Stimulated activated memory B cell treated with anti-CD40 and anti-IgM and Interleukin-4, amounts not matched to agents 10 μg/mL and 1 μg/mL and 100 μg/mL, for 72 hours (primary cell): ENCODE results near the gene SBF2.

ENCODE experiments used
- ATAC-seq: fragments of 150-1000 bp; cut with Tn5 transposase; 2 replicates; pipeline ENCODE4 v1.10.0; 2021
- H3K27ac Mint-ChIP-seq: one replicate; pipeline ENCODE4 v1.8.0; 2022; ENCODE audit warnings: mild to moderate bottlenecking, mixed read lengths
- H3K27me3 Mint-ChIP-seq: one replicate; pipeline ENCODE4 v1.8.0; 2022; ENCODE audit warnings: mixed read lengths
- H3K36me3 Mint-ChIP-seq: one replicate; pipeline ENCODE4 v1.8.0; 2022; ENCODE audit warnings: mixed read lengths
- H3K4me1 Mint-ChIP-seq: one replicate; pipeline ENCODE4 v1.8.0; 2022; ENCODE audit warnings: mixed read lengths
- H3K4me3 Mint-ChIP-seq: one replicate; pipeline ENCODE4 v1.8.0; 2022; ENCODE audit warnings: mild to moderate bottlenecking, moderate library complexity, mixed read lengths
- H3K9me3 Mint-ChIP-seq: one replicate; pipeline ENCODE4 v1.8.0; 2022; ENCODE audit warnings: mixed read lengths

SBF2 gene

DNA sequence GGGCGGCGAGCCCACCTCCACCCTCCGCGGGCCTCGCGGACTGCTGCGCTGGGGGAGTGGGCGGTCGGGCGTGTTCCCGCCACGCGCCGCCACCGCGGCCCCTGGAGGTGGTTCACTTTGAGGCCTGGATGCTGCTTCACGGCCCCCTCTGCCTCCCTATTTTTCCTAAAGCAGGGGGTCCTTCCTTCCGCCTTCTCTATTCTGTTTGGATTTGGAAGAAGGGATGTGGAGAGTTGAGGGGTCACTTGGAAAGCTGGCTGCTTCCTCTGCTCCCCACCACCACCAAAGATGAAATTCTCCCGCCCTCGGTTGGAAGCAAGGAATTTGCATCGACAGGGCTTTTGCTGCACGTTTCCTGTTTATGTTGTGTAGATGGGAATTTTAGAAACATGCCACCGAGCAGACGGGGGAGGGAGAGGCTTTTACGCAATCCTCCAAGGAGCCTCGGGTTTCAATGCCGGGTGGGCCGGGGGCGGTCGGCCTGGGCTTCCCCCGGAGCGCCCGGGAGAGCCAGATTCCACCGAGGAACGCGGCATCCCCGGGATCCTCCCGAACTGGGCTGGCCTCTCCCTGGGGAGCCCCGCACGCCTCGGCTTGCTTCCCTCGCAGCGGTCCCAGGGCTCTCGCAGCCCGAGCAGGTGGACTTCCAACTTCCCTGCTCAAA, 403 bp upstream of the SBF2 start:
- Mint-ChIP-seq H3K27ac (no peak overlapping the region), H3K9me3 (no peaks in the 10 kb centered on the region), H3K4me1 (peaks cover 45% of the 10 kb centered on the region), H3K4me3 (peak overlapping the region; percentile 75), H3K36me3 (peaks cover 7% of the 10 kb centered on the region), H3K27me3 (peaks cover 25% of the 10 kb centered on the region)
- no peak for ATAC-seq

DNA sequence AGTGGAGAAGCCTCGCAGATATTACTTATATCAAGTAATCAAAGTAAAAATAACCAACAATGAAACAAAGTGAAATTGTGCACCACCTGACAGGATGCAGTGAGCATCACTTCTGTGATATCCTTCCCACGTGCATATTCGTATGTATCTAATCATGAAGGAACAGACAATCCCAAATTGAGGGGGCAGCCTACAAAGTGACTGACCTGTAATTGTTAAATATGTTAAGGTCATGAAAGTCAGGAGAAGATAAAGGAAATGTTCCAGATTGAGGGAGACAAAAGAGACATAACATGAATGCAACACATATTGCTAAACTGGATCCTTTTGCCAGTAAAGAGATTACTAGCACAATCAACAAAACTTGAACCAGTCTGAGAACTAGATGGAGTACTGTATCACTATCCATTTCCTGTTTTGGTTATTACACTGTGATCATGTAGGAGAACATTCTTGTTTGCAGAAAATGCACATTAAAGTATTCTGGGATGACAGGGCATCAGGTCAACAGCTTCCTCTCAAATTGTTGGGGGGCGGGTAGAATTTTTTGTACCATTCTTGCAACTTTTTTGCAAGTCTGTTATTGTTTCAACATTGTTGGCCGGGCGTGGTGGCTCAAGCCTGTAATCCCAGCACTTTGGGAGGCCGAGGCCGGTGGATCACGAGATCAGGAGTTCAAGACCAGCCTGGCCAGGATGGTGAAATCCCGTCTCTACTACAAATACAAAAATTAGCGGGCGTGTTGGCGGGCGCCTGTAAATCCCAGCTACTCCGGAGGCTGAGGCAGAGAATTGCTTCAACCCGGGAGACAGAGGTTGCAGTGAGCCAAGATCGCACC, 2.0 kb downstream of the SBF2 start:
- Mint-ChIP-seq H3K4me3 (no peak overlapping the region), H3K4me1 (peaks cover 28% of the 10 kb centered on the region), H3K36me3 (peaks cover 7% of the 10 kb centered on the region), H3K9me3 (no peaks in the 10 kb centered on the region), H3K27me3 (peaks cover 30% of the 10 kb centered on the region), H3K27ac (no peak overlapping the region)
- no peak for ATAC-seq

- no peaks in the 10 kb centered on the region for H3K9me3 Mint-ChIP-seq
Observed at GRCh38 chr11:10289765-10290380, 4.1 kb downstream of the SBF2 start.

DNA sequence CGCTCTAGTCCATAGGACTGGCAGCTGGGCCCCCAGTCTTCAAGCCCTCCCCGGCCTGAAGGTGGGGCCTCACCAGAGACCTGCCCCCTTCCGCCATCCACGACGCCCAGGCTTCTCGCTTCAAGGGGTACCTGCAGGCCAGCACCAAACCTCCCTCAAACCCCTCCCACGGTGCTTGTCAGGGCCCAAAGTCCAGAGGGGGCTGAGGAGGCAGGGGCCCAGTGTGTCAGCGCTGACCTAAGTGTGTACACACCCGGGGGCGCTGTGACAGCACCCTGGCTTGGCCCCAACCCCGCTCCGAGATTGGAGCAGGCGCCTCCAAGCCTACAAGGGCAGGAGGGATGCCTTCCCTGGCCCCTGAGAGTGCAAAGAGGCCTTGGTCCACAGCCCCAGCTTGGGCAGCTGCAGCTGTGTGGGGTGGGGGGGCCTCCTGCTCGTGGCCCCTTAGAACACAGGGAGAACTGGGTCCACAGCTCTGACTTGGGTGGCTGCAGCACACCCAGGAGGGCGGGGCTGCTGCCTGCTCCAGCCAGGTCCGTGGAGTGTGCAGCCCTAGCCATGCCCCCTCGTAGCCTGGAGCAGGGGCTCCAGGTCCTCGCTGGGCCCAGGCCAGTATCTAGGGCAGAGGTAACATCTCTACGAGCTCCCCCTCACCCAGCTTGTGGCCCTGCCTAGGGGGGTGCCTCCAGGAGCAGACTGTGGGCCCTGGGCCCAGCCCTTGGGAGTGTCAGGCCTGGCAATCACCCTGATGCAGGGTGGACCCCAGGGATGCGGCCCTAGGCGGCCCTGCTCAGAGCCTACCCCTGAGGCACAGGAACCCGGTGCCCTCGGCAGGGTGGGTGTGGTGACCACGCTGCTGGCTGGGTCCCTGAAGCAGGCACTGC, 4.9 kb downstream of the SBF2 start:
- Mint-ChIP-seq H3K9me3 (no peaks in the 10 kb centered on the region), H3K4me1 (peaks cover 27% of the 10 kb centered on the region), H3K27me3 (peaks cover 8% of the 10 kb centered on the region), H3K36me3 (peaks cover 11% of the 10 kb centered on the region), H3K27ac (no peak overlapping the region), H3K4me3 (no peak overlapping the region)
- no peak for ATAC-seq

More at GRCh38 chr11:10289765-10290380, 4.1 kb downstream of the SBF2 start:
- H3K27ac Mint-ChIP-seq, result no peak overlapping the region
- peaks cover 11% of the 10 kb centered on the region for H3K36me3 Mint-ChIP-seq
- H3K27me3 Mint-ChIP-seq, result peaks cover 8% of the 10 kb centered on the region
- no peak for ATAC-seq
- no peak overlapping the region for H3K4me3 Mint-ChIP-seq
- H3K4me1 Mint-ChIP-seq, result peaks cover 29% of the 10 kb centered on the region

DNA sequence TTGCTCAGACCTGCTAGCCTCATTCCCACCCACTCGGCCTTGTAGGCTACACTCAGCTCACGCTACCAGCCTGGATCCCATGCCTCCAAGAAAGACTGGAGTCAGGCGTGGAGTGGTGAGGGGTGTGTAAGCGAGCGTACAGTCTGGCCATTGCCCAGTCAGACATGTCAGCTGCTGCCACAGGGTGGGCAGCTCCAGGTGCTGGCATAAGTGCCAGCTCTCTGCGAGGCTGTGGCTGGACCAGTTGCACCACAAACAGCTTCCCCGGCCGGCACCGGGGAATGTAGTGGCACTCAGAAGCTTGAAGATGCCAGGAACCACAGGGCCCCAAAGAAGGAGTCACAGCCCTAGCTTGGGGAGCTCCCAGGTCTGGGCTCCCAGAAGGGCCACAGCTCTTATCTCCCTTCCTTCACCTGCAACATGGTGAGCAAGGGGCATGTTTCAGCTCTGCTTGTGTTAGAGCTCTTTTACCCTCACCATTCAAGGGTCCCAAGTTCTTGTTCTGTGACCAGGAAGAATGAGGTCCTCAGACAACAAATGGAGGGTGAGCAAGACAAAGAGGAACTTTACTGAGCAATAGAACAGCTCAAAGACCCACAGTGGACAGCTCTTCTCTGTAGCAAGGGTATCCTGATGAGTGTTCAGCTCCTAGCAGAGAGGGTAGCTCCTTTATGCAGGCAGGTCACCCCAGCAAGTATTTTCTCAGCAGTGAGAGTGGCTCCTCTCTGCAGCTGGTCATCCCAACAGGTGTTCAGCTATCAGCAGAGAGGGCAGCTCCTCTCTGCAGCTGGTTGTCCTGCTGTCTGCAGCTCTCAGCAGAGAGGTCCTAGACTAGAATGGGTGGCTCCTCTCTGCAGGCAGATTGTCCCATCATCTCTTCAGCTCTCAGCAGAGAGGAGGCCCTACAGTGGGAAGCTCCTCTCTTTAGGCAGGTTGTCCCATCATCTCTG, 6.0 kb downstream of the SBF2 start:
- no peak for ATAC-seq
- Mint-ChIP-seq H3K27me3 (peaks cover 8% of the 10 kb centered on the region), H3K9me3 (no peaks in the 10 kb centered on the region)

GRCh38 chr11:10287140-10287539, 6.9 kb downstream of the SBF2 start:
- no peak for ATAC-seq
- Mint-ChIP-seq H3K27me3 (peaks cover 8% of the 10 kb centered on the region), H3K4me1 (peaks cover 21% of the 10 kb centered on the region), H3K27ac (no peak overlapping the region), H3K36me3 (peaks cover 11% of the 10 kb centered on the region), H3K4me3 (no peak overlapping the region), H3K9me3 (no peaks in the 10 kb centered on the region)

More for the DNA sequence above, 6.0 kb downstream of the SBF2 start:
- H3K4me3 Mint-ChIP-seq, result no peak overlapping the region
- no peak overlapping the region for H3K27ac Mint-ChIP-seq
- peaks cover 11% of the 10 kb centered on the region for H3K36me3 Mint-ChIP-seq
- H3K4me1 Mint-ChIP-seq, result peaks cover 26% of the 10 kb centered on the region

DNA sequence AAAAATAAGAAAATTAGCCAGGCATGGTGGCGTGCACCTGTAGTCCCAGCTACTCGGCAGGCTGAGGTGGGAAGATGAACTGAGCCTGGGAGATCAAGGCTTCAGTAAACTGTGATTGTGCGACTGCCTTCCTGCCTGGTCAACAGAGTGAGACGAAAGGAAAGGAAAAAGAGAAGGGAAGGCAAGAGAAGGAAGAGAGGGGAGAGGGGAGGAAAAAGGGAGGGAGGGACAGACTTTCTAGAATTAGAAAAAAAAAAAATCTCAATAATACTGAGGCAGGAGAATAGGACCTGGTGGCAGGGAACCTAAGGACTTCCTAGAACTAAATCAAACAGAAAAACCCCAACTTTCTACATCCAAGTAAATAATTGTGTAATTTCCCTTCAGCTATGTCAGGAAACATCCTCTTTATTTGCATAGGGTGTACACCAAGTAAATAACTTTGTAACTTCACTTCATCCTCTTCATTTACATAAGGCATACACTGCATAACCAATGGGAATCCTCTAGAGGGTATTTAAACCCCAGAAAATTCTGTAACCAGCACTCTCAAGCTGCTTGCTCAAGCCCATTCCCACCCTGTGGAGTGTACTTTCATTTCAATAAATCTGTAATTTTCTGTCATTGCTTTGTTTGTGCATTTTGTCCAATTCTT, 8.7 kb downstream of the SBF2 start:
- Mint-ChIP-seq H3K36me3 (peaks cover 8% of the 10 kb centered on the region), H3K4me1 (peaks cover 17% of the 10 kb centered on the region), H3K27me3 (peaks cover 8% of the 10 kb centered on the region), H3K4me3 (no peak overlapping the region), H3K27ac (no peak overlapping the region), H3K9me3 (no peaks in the 10 kb centered on the region)
- ATAC-seq, result no peak

- ATAC-seq, result no peak
- no peak overlapping the region for H3K4me3 Mint-ChIP-seq
- peaks cover 4% of the 10 kb centered on the region for H3K36me3 Mint-ChIP-seq
- H3K27ac Mint-ChIP-seq, result no peak overlapping the region
- H3K27me3 Mint-ChIP-seq, result peaks cover 7% of the 10 kb centered on the region
- H3K9me3 Mint-ChIP-seq, result no peaks in the 10 kb centered on the region
- peaks cover 12% of the 10 kb centered on the region for H3K4me1 Mint-ChIP-seq
Observed at GRCh38 chr11:10283991-10284390, 10.0 kb downstream of the SBF2 start.

- Mint-ChIP-seq H3K9me3 (no peaks in the 10 kb centered on the region), H3K4me1 (peaks cover 12% of the 10 kb centered on the region), H3K4me3 (no peak overlapping the region), H3K27me3 (no peaks in the 10 kb centered on the region), H3K36me3 (peaks cover 4% of the 10 kb centered on the region), H3K27ac (no peak overlapping the region)
- no peak for ATAC-seq
Observed at GRCh38 chr11:10282117-10282516, 11.9 kb downstream of the SBF2 start.

- Mint-ChIP-seq H3K4me3 (no peak overlapping the region), H3K27ac (no peak overlapping the region), H3K36me3 (no peaks in the 10 kb centered on the region), H3K9me3 (no peaks in the 10 kb centered on the region), H3K4me1 (peaks cover 19% of the 10 kb centered on the region), H3K27me3 (no peaks in the 10 kb centered on the region)
- ATAC-seq, result no peak
Observed at GRCh38 chr11:10275714-10276113, 18.3 kb downstream of the SBF2 start.

DNA sequence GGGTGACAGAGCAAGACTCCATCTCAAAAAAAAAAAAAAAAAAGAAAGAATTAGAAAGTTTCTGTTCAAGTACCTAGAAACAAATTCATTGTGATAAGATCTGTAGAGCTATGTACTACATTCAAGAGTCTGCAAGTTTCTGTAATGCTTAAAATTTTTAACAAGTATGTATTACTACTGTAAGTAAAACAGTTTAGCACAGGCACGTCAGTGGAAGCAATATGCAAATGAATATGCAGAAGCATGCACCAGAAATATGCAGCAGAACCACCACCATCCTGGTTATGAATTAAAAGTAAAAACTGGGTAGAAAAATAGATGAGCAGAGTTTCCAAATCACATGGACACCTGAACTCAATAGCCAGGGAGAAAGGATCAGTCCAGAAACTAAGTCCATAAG, 19.3 kb downstream of the SBF2 start:
- no peak overlapping the region for H3K27ac Mint-ChIP-seq
- H3K27me3 Mint-ChIP-seq, result no peaks in the 10 kb centered on the region
- H3K9me3 Mint-ChIP-seq, result no peaks in the 10 kb centered on the region
- no peak for ATAC-seq
- H3K36me3 Mint-ChIP-seq, result no peaks in the 10 kb centered on the region
- peaks cover 19% of the 10 kb centered on the region for H3K4me1 Mint-ChIP-seq
- H3K4me3 Mint-ChIP-seq, result no peak overlapping the region

DNA sequence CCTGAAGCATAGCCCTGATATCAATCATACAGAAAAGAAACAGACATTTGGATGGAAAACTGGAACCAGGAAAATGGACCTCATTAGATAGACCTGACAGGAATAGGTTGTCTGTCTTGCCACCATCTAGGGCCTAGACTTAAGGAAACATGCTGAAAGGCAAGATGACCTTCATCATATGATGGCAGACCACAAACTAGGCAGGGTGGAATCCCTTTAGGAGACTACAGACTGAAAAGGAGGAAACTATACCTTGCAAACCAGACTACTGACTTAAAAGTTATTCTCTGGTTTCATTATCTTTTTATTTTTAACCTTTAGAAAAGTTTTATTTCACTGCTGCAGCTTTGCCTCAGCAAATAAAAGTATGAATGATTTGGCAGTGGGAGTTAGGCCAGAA, 20.3 kb downstream of the SBF2 start:
- Mint-ChIP-seq H3K4me3 (no peak overlapping the region), H3K27me3 (no peaks in the 10 kb centered on the region), H3K9me3 (no peaks in the 10 kb centered on the region), H3K4me1 (peaks cover 19% of the 10 kb centered on the region), H3K27ac (peak overlapping the region; percentile 53), H3K36me3 (no peaks in the 10 kb centered on the region)
- ATAC-seq, result peak; percentile 81

GRCh38 chr11:10272132-10272531, 21.9 kb downstream of the SBF2 start:
- Mint-ChIP-seq H3K27ac (no peak overlapping the region), H3K27me3 (no peaks in the 10 kb centered on the region), H3K9me3 (no peaks in the 10 kb centered on the region), H3K4me1 (peaks cover 19% of the 10 kb centered on the region), H3K36me3 (no peaks in the 10 kb centered on the region), H3K4me3 (no peak overlapping the region)
- ATAC-seq, result no peak
